Activated CD4-positive, alpha-beta T cell treated with anti-CD3 and anti-CD28 coated beads, Interleukin-2, amount 10 ng/mL, durations not matched to agents 24 days and 14 days (primary cell): ENCODE data around the gene TMEM256. TPM values are rescaled to one million over a fixed set of nuclear protein-coding genes. Genes with fewer than 3 reads are reported as not detected.

Experiments used
- DNase-seq: peaks from one replicate; pipeline ENCODE4 v3.0.0; 2022
- H3K27ac Mint-ChIP-seq: one replicate; pipeline ENCODE4 v1.8.0; 2022; ENCODE audit warnings: mild to moderate bottlenecking, mixed read lengths
- H3K27me3 Mint-ChIP-seq: one replicate; pipeline ENCODE4 v1.8.0; 2022; ENCODE audit warnings: mixed read lengths
- H3K36me3 Mint-ChIP-seq: one replicate; pipeline ENCODE4 v1.8.0; 2022; ENCODE audit warnings: low read depth, mild to moderate bottlenecking, mixed read lengths
- H3K4me1 Mint-ChIP-seq: one replicate; pipeline ENCODE4 v1.8.0; 2021; ENCODE audit warnings: mixed read lengths
- H3K4me3 Mint-ChIP-seq: one replicate; pipeline ENCODE4 v1.8.0; 2022; ENCODE audit warnings: mild to moderate bottlenecking, moderate library complexity, mixed read lengths
- H3K9me3 Mint-ChIP-seq: one replicate; pipeline ENCODE4 v1.8.0; 2021; ENCODE audit warnings: mixed read lengths
- intact Hi-C: fragments of 100-400 bp; cut with micrococcal nuclease; formaldehyde crosslinking; loops from one replicate; pipeline ENCODE4 v1.15.1; 2023
- total RNA-seq: library from RNA; stranded (reverse); gene quantifications from 2 replicates; pipeline ENCODE4 v1.2.3, GENCODE V29; 2022

TMEM256 gene
- total RNA-seq, 1 donor from 2014 or later = 59.3 TPM

DNA sequence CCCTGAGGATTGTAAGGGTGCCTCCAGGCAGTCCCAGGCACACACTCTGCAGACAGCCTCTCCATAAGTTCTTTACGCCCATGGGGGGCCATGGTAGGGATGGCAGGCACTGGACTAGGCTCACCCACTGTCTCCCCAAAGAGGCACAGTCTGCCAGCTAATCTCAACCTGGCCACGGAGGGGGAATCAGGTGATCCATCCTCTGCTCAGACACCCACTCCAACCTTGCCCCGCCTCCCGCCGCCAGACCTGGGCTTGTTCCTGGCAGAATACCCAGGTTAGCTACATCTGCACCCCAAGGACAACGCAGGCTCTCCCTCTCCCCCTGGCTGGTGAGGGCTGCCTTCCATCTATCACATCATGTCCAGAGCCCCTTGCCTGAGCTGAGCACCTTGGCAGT, 5.0 kb upstream of the TMEM256 start:
- H3K4me1 Mint-ChIP-seq = peaks cover 10% of the 10 kb centered on the region
- H3K27ac Mint-ChIP-seq = no peak overlapping the region
- intact Hi-C loops = no loop called here
- H3K36me3 Mint-ChIP-seq = peaks cover 2% of the 10 kb centered on the region
- H3K27me3 Mint-ChIP-seq = peaks cover 32% of the 10 kb centered on the region
- no peaks in the 10 kb centered on the region for H3K9me3 Mint-ChIP-seq
- no peak overlapping the region for H3K4me3 Mint-ChIP-seq
- DNase-seq = no peak

DNA sequence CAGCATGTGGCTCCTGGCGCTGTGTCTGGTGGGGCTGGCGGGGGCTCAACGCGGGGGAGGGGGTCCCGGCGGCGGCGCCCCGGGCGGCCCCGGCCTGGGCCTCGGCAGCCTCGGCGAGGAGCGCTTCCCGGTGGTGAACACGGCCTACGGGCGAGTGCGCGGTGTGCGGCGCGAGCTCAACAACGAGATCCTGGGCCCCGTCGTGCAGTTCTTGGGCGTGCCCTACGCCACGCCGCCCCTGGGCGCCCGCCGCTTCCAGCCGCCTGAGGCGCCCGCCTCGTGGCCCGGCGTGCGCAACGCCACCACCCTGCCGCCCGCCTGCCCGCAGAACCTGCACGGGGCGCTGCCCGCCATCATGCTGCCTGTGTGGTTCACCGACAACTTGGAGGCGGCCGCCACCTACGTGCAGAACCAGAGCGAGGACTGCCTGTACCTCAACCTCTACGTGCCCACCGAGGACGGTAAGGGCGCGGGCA, 4.4 kb upstream of the TMEM256 start:
- Mint-ChIP-seq H3K27ac (no peak overlapping the region), H3K27me3 (peaks cover 32% of the 10 kb centered on the region), H3K9me3 (no peaks in the 10 kb centered on the region), H3K4me1 (peaks cover 12% of the 10 kb centered on the region), H3K4me3 (no peak overlapping the region), H3K36me3 (peaks cover 2% of the 10 kb centered on the region)
- intact Hi-C loops = no loop called here
- no peak for DNase-seq

DNA sequence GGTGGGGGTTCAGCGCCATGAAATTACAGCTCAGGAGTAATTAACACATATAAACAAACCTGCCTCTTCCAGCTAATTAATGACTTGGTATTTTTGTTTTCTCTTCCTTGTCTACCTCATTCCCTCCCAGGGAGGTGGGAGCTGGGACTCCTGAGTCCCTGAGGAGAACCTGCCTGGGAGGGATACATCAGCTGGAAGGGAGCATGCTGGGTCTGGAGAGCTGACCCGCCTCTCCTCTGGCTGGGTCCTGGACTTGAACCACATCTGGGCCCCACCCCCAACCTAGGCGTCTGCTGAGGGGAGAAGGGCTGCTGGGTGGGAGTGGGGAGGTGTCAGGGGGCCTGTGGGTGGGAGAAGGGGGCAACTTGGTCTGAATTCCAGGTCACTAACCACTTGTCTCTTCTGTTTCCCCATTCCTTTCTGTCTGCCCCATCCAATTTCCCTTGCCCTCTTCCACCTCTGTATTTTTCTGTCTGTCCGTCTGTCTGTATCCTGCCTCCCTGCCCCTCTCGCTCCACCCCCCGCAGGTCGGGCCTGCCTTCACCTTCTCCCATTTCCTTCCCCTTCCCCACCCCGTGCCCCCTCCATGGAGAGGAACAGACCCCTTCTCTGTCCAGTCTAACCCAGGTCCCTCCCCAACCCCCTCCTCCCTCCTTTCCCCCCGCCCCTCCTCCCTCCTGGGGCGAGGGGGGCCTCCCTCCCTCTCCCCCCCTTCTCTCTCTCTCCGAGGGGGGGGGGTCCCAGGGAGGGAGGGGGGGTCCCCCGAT, 3.8 kb upstream of the TMEM256 start, which contains the start of gene NLGN2:
TSS of gene NLGN2 (plus strand) at position 361 of the 767 bp plus-strand sequence. CDS start 411 bp downstream, outside the sequence.
- peaks cover 32% of the 10 kb centered on the region for H3K27me3 Mint-ChIP-seq
- peaks cover 2% of the 10 kb centered on the region for H3K36me3 Mint-ChIP-seq
- H3K4me3 Mint-ChIP-seq = peak within 1 kb of the TSS; percentile 45
- intact Hi-C loops = no loop called here
- peaks cover 18% of the 10 kb centered on the region for H3K4me1 Mint-ChIP-seq
- H3K9me3 Mint-ChIP-seq = no peaks in the 10 kb centered on the region
- DNase-seq = no peak
- no peak within 1 kb of the TSS for H3K27ac Mint-ChIP-seq

DNA sequence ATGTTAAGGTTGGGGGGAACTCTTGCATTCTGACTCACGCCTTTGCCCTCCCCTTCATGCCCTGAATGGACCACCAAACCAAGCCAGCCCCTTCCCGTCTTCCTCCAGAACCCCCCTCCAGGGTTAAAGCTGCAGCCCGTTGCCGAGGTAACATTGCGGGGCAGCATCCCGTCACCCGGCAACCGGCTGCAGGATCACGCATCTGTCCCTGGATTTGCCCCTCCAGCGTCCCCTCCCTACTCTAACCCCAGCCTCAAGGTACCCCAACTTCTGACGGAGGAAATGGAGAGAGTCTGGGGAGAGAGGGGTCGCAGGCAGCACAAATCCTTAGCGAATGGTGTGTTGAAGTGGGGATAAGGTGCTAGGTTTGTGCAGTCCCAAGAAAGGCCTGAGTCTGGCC, 3.2 kb upstream of the TMEM256 start:
- intact Hi-C loops = no loop called here
- Mint-ChIP-seq H3K4me1 (peaks cover 18% of the 10 kb centered on the region), H3K36me3 (peaks cover 2% of the 10 kb centered on the region), H3K9me3 (no peaks in the 10 kb centered on the region), H3K27ac (no peak overlapping the region), H3K27me3 (peaks cover 32% of the 10 kb centered on the region), H3K4me3 (peak overlapping the region; percentile 45)
- DNase-seq = no peak

DNA sequence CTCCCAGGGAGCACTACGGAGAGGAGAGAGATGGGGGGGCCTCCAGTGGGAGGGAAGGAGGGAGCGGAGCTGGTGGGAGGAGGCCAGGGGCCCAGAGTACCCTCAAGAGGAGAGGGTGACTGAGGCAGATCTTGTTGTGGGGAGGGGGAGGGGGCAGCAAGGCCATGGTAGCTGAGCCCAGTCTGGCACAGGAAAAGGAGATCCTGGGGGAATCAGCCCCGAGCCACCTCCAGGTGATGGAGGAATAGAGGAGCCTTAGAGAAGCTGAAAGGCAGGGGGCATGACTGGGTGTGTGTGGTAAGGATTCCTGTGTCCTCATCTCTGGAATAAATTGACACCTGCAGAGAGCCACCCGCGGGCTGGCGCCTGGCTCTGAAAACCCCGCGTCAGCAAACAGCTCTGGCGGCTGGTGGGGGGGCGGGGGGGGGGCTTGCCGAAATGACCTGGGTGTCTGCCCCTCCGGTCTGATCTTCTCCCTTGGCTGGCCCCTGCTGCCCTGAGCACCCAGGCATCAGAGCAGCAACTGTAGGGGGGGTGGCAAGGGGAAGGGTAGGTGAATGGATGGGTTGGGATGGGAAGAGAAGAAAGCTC, 2.4 kb upstream of the TMEM256 start:
- no peak overlapping the region for H3K27ac Mint-ChIP-seq
- intact Hi-C loops = no loop called here
- H3K4me3 Mint-ChIP-seq = peak overlapping the region; percentile 74
- no peak for DNase-seq
- H3K4me1 Mint-ChIP-seq = peaks cover 21% of the 10 kb centered on the region
- peaks cover 32% of the 10 kb centered on the region for H3K27me3 Mint-ChIP-seq
- H3K36me3 Mint-ChIP-seq = peaks cover 2% of the 10 kb centered on the region
- H3K9me3 Mint-ChIP-seq = no peaks in the 10 kb centered on the region

DNA sequence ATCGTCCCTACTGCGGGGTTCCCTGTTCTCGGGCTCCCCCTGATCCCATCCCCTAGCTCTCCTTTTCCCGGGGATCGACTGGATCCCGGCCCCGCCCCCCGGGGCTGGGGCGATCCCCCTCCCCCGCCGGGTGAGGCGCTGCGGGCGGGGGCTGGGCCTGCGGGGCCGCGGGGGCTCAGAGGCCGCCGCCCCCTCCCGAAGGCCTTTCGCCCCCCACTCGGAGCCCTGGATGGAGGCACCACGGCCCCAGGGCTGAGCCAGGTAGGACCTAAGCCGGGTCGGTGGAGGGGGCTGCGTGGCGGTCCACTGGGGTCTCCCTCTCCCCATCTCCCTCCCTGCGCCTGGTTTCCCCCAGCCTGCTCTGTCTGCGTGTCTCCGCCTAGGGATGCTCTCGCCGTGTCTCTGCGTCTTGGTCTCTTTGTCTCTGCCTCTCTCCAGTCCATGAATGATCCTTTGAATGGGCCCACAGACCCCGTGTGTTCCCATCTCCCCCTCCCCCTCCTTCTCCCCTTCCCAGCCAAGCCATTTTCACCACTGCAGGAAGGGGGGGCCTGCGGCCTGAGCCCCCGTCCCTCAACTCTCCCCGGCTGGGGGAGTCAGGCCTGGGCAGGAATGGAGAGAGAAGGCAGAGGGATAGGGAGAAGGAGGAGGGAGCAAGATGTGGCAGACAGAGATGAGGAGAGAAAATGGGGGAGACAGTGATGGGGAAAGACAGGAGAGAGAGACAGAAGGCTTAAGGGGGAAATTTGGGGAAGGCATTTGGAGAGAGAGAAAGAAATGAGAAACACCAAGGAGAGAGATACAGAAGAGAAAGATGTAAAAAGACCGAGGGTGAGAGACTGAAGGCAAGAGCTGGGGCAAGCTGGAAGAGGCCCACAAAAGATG, 1.7 kb upstream of the TMEM256 start:
- Mint-ChIP-seq H3K27ac (peak overlapping the region; percentile 64), H3K4me1 (peaks cover 21% of the 10 kb centered on the region), H3K27me3 (peaks cover 32% of the 10 kb centered on the region), H3K9me3 (no peaks in the 10 kb centered on the region), H3K36me3 (peaks cover 2% of the 10 kb centered on the region), H3K4me3 (peak overlapping the region; percentile 83)
- intact Hi-C loops = loop anchor here (2.0 kb wide), 1 partner anchor 53 kb away; the partner anchor contains the start of gene KCTD11
- DNase-seq = no peak

DNA sequence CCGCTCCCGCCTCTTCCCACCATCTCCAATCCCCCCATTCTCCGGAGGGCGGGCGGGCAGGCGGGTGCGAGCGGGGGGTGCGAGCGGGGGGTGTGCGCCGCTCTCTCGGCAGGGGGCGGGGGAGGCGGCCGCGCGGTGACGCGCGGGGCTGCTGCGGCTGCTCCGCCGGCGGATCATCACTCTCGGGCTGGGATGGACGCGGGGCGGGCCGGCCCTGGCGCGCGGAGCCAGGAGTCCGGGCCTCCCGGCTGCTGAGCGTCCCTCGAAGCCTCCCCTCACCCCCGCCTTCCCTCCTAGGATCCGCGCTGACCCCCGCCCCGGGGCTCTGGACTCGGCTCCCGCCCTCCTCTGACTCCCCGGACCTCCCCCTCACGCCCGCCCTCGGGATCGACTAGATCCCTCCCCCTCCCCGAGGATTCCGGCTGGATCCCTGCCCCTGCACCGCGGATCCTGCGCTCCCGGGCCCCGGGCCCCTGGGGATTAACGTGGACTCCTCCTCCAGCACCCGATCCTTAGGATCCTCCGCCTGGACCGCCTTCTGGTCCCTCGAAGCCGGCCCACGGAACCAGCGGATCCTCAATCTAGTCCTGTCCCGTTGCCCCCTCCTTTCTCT, 946 bp upstream of the TMEM256 start:
- peaks cover 21% of the 10 kb centered on the region for H3K4me1 Mint-ChIP-seq
- peaks cover 28% of the 10 kb centered on the region for H3K27me3 Mint-ChIP-seq
- H3K4me3 Mint-ChIP-seq = peak overlapping the region; percentile 96
- H3K36me3 Mint-ChIP-seq = peaks cover 2% of the 10 kb centered on the region
- peak; percentile 88 for DNase-seq
- peak overlapping the region; percentile 96 for H3K27ac Mint-ChIP-seq
- no peaks in the 10 kb centered on the region for H3K9me3 Mint-ChIP-seq
- intact Hi-C loops = loop anchor here (1.0 to 2.0 kb wide), 6 partner anchors 11 to 281 kb away; partner anchors contain the start of genes KCTD11, PLSCR3 and TMEM102

DNA sequence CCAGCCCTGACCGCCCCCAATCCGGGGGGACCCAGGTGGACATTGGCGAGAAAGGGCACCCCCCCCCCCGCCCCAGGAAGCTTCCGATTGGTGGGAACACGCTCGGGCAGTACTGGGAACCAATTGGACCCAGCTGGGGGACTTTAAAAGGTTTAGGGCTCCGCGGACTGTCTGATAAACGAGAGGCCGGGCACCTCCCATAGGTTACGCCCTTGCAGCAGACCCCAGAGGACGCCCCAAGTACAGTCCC, 245 bp downstream of the TMEM256 start:
- peaks cover 20% of the 10 kb centered on the region for H3K27me3 Mint-ChIP-seq
- no peaks in the 10 kb centered on the region for H3K36me3 Mint-ChIP-seq
- peak overlapping the region; percentile 96 for H3K4me3 Mint-ChIP-seq
- no peak for DNase-seq
- H3K9me3 Mint-ChIP-seq = no peaks in the 10 kb centered on the region
- intact Hi-C loops = no loop called here
- H3K4me1 Mint-ChIP-seq = peaks cover 21% of the 10 kb centered on the region
- H3K27ac Mint-ChIP-seq = peak overlapping the region; percentile 96

DNA sequence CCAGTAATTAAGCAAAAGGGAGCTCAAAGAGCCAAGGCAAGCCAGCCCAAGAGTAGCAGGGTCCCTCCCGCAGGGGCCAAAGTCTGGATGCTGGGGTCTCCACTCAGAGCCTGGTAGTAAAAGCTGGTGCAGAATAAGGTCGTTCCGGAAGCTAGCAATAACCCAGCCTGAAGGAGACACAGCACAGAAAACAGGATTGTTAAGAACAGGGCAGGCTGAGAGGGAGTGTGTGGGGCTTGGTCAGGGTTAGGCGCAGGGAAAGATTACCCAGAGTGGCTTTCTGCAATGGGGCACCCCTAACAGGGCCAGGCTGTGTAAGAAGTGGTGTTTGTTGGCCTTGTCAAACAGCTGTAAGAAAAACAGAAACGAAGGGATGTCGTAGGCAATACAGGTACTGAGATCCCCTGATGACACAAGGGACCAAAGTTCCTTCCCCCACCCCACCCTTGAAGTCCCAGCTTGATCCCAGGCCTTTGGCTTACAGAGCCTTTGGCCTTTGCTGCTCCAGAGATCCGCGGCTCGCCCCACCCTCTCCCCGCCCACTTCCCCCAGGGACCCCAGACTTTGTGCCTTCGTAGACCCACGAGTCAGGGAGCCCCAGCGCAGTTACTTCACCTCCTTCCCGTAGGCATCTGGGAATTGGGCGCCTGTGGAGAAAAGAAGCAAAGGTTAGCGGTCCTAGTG, 712 bp downstream of the TMEM256 start:
- peak overlapping the region; percentile 52 for H3K27ac Mint-ChIP-seq
- intact Hi-C loops = no loop called here
- peaks cover 21% of the 10 kb centered on the region for H3K4me1 Mint-ChIP-seq
- H3K27me3 Mint-ChIP-seq = peaks cover 20% of the 10 kb centered on the region
- H3K36me3 Mint-ChIP-seq = no peaks in the 10 kb centered on the region
- peak; percentile 69 for DNase-seq
- H3K9me3 Mint-ChIP-seq = no peaks in the 10 kb centered on the region
- H3K4me3 Mint-ChIP-seq = peak overlapping the region; percentile 96

DNA sequence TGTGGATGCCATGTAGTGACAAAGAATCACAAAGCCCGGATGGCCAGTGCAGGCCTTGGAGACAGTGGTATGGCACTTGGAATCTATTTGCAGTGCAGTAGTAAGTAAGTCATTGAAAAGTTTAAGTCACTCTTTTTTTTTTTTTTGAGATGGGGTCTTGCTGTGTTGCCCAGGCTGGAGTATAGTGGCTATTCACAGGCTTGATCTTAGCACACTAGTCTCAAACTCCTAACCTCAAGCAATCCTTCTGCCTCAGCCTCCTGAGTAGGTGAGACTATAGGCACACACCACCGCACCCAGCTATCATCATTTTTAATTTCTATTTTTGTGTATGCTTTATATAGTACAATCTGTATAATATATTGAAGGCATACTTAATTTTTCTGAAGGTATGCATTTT, 5.3 kb downstream of the TMEM256 start:
- H3K27me3 Mint-ChIP-seq = no peaks in the 10 kb centered on the region
- DNase-seq = no peak
- intact Hi-C loops = no loop called here
- peaks cover 19% of the 10 kb centered on the region for H3K4me1 Mint-ChIP-seq
- H3K9me3 Mint-ChIP-seq = no peaks in the 10 kb centered on the region
- H3K27ac Mint-ChIP-seq = no peak overlapping the region
- H3K36me3 Mint-ChIP-seq = peaks cover 4% of the 10 kb centered on the region
- H3K4me3 Mint-ChIP-seq = no peak overlapping the region

DNA sequence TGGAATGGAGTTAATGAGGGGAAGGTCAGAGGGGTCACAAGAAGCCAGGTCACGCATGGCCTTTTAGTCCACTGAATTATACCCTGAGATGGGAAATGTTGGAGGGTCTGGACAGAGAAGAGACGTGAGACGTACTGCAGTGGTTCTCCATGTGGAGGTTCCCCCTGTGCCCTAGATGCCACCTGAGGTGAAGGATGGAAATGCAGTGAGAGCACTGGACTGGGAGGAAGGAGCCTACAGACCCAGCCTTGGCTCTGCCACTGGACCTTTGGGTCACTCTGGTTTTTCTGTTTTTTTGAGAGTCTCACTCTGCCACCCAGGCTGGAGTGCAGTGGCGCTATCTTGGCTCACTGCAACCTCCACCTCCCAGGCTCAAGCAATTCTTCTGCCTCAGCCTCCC, 7.8 kb downstream of the TMEM256 start:
- Mint-ChIP-seq H3K27ac (no peak overlapping the region), H3K4me1 (peaks cover 24% of the 10 kb centered on the region), H3K27me3 (no peaks in the 10 kb centered on the region), H3K4me3 (peak overlapping the region; percentile 31), H3K9me3 (no peaks in the 10 kb centered on the region), H3K36me3 (peaks cover 7% of the 10 kb centered on the region)
- DNase-seq = no peak
- intact Hi-C loops = no loop called here

DNA sequence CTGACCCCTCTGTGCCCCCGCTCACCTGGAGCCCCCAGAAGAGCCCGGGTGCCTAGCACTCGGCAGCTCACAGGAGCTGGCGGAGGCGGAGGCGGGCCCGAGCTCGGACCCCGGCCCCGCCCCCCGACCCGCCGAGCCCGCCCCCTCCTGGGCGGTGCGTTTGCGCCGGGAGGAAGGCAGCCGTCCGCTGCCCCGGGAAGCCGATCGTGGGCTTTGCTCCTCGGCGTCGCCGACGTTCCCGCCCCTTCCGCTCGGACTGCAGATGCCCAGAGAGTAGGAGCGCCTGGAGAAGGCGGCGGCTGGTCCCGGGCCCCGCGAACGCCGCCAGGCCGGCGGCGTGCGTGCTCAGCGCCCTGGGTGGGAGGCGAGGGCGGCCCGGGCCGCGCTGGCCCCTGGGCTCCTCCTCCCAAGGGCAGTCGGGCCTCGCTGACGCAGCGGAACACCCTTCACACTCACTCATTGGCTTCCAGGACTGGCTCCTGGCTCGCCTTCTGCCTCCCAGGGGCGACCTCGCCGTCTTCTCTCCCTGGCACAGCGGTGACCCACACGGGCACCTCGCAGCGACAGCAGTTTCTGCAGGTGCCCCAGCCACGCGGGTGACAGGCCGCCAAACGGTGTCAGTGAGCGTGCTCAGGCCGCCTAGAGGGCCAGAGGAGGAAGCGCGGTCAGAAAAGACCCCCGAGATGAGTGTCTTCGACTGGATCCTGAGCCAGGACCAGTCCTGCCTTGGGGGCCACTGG, 9.3 kb downstream of the TMEM256 start, which contains the start of gene PLSCR3:
TSS of gene PLSCR3 (minus strand) at position 74 of the 740 bp plus-strand sequence. CDS start 415 bp downstream, outside the sequence.
- intact Hi-C loops = loop anchor here (1.0 to 2.0 kb wide), 4 partner anchors 10 to 90 kb away; partner anchors contain the start of genes POLR2A, TMEM102 and TMEM256
- H3K36me3 Mint-ChIP-seq = peaks cover 15% of the 10 kb centered on the region
- DNase-seq = peak; percentile 97
- peak within 1 kb of the TSS; percentile 95 for H3K27ac Mint-ChIP-seq
- no peaks in the 10 kb centered on the region for H3K9me3 Mint-ChIP-seq
- H3K4me3 Mint-ChIP-seq = peak within 1 kb of the TSS; percentile 96
- H3K4me1 Mint-ChIP-seq = peaks cover 28% of the 10 kb centered on the region
- no peaks in the 10 kb centered on the region for H3K27me3 Mint-ChIP-seq
